Measurements from ENCODE around the gene CDH8. TPM values are rescaled to one million over a fixed set of nuclear protein-coding genes. Genes with fewer than 3 reads are reported as not detected.
"Not testable (repeated sequence)": the region's sequence is repeated elsewhere in the genome, so short reads cannot be mapped to it uniquely, and the experiment has no call there.

The CDH8 gene
- total RNA-seq, 1 experiment from 2014 or later, result 1.6 TPM

DNA sequence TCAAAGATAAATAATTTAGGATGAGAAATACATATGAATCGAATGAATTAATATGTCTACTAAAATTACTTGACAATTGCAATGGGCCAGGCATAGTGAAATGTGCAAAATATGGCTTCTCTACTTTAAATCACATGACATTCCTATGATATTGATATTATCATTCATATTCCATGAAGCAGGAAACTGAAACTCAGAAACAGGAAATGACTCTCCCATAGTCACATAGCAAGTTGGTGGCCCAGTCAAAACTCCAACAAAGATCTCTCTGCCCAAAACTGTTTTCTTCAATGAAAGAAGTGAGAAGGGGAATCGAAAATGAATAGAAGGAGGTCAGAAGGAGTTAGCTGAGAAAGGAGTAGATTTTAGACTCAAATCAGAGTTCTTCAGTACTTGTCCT is 272.2 kb downstream of the CDH8 start:
- in situ Hi-C loops (cut with HindIII; ENCODE audit: low pct_unique_long_range_greater_than_20kb, low sequenced_read_pairs), result no loop called here
- DNase-seq (ENCODE audit: low read depth, low spot score), result no peak

- in situ Hi-C loops (cut with HindIII; ENCODE audit: low pct_unique_long_range_greater_than_20kb, low sequenced_read_pairs), result no loop called here
- no peak for DNase-seq (ENCODE audit: low read depth, low spot score)
Measured at GRCh38 chr16:61763013-61763412, 273.2 kb downstream of the CDH8 start.

DNA sequence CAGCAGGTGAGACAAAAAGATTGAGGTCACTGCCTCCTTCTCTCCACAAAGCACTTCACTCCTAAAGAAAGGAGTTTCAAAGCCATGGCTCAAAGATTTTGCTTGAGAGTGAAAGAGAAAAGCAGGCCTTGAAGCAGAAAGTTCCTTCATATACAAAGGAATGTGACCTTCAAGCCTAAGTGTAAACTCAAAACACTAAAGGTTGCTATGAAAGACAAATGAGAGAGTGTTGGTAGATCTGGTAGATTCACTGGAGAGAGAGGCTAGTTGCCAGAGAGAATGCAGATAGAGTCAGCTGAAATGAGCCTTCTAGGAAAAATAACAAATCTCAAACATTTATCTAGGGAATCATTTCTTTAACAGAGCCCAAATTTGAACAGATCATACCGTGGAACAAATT is 305.2 kb downstream of the CDH8 start:
- no peak for DNase-seq (ENCODE audit: low read depth, low spot score)
- in situ Hi-C loops (cut with HindIII; ENCODE audit: low pct_unique_long_range_greater_than_20kb, low sequenced_read_pairs), result no loop called here

- DNase-seq (ENCODE audit: low read depth, low spot score), result no peak
- in situ Hi-C loops (cut with HindIII; ENCODE audit: low pct_unique_long_range_greater_than_20kb, low sequenced_read_pairs), result no loop called here
Measured at GRCh38 chr16:61726701-61727100, 309.5 kb downstream of the CDH8 start.

GRCh38 chr16:61726125-61726524 is 310.1 kb downstream of the CDH8 start:
- no peak for DNase-seq (ENCODE audit: low read depth, low spot score)
- in situ Hi-C loops (cut with HindIII; ENCODE audit: low pct_unique_long_range_greater_than_20kb, low sequenced_read_pairs), result no loop called here

DNA sequence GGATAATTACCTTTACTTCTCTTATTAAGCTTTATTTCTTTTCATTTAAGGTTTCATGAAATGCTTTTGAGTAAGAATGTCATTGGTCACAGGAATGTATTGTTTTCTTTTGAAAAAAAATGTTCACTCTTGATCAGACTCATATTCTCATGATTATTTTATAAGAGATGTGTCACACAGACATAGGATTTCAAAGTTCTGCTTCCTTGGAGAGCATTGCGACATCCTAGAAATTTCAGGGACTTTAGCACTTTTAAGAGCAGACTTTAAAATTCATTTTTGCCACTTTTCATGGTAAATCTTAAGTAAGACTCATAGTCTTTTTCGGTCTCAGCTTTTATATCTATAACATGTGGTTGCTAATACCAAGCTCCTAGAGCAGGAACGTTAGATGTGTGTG is 314.7 kb downstream of the CDH8 start:
- DNase-seq (ENCODE audit: low read depth, low spot score), result no peak
- in situ Hi-C loops (cut with HindIII; ENCODE audit: low pct_unique_long_range_greater_than_20kb, low sequenced_read_pairs), result no loop called here

DNA sequence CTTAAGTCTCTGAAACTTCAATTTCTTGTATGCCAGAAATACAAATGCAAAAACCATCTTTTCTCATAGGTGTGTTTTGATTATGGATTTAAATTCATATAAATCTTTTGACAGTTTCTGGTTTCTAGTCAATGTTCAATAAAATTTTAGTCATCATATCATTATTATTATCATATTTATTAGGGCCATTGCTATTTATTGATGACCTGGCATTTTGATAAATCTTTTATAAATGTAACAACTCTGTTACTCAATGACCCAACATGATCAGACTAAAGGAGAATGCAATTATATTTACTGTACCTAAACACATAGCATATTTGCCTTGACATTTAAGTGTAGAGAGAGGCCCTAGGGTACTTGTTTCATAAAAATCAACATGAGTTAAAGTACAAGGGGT is 320.8 kb downstream of the CDH8 start:
- in situ Hi-C loops (cut with HindIII; ENCODE audit: low pct_unique_long_range_greater_than_20kb, low sequenced_read_pairs), result no loop called here
- DNase-seq (ENCODE audit: low read depth, low spot score), result no peak

DNA sequence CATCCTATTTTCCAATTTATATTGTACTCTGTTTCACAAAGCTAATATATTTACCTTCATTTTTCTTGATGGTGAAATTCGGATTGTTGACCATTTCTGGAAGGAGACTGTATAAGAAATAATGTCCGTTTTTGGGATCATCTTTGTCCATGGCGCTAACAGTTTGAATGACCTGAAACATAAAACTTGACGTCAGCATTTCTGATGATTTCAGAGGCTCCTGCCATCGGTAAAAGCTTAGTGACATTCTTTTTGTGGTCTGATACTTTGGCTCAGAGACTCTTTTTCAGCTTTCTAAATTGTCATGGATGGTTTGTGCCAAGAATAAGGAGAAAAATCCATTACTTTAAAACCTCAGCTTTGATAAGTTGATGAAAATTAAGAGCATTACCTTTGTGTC is 322.5 kb downstream of the CDH8 start:
- in situ Hi-C loops (cut with HindIII; ENCODE audit: low pct_unique_long_range_greater_than_20kb, low sequenced_read_pairs), result no loop called here
- no peak for DNase-seq (ENCODE audit: low read depth, low spot score)

- DNase-seq (ENCODE audit: low read depth, low spot score); in situ Hi-C loops (cut with HindIII; ENCODE audit: low pct_unique_long_range_greater_than_20kb, low sequenced_read_pairs): not testable (repeated sequence)
Measured at GRCh38 chr16:61699640-61700039, 336.6 kb downstream of the CDH8 start.

DNA sequence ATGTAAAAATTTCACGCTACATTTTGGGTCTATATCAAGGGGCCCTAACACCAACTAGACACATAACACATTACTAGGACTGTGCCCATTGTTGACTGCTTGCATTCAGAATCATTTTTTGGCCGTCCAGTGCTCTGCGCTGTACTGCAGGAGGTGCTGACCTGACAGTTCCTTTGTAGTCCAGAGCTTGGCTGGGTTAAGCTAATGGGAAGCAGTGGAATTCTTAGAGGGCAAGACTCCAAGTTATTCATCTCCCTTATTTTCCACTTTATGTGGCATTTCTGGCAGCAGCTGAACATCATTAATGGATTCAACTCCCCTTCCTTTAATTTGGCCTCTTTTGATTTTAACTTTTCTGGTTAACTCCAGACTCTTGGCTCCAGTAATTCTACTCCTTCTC is 351.7 kb downstream of the CDH8 start:
- in situ Hi-C loops (cut with HindIII; ENCODE audit: low pct_unique_long_range_greater_than_20kb, low sequenced_read_pairs), result no loop called here
- no peak for DNase-seq (ENCODE audit: low read depth, low spot score)

DNA sequence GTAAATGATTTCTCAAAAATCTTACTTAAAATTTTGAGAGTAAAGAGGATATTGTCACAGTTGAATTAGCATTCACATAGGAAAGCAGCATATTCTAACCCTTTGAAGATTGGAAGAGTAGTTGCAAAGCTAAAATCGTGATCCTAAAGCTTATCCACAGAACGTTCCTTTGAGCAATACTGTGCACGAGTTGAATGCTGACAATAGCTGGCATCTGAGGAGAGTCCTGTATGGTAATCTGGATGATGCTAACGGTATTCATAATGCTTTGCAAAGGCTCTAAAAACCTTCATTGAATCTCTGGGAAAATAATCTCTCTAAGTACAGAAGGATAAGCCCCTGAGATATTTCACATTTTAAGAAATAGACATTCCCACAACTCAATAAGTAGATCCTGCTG is 354.6 kb downstream of the CDH8 start:
- no peak for DNase-seq (ENCODE audit: low read depth, low spot score)
- in situ Hi-C loops (cut with HindIII; ENCODE audit: low pct_unique_long_range_greater_than_20kb, low sequenced_read_pairs), result no loop called here

- DNase-seq (ENCODE audit: low read depth, low spot score), result no peak
- in situ Hi-C loops (cut with HindIII; ENCODE audit: low pct_unique_long_range_greater_than_20kb, low sequenced_read_pairs), result no loop called here
Measured at GRCh38 chr16:61681124-61681523, 355.1 kb downstream of the CDH8 start.

- in situ Hi-C loops (cut with HindIII; ENCODE audit: low pct_unique_long_range_greater_than_20kb, low sequenced_read_pairs), result no loop called here
- no peak for DNase-seq (ENCODE audit: low read depth, low spot score)
Measured at GRCh38 chr16:61678182-61678581, 358.1 kb downstream of the CDH8 start.

- in situ Hi-C loops (cut with HindIII; ENCODE audit: low pct_unique_long_range_greater_than_20kb, low sequenced_read_pairs), result no loop called here
- DNase-seq (ENCODE audit: low read depth, low spot score), result no peak
Measured at GRCh38 chr16:61677776-61678175, 358.5 kb downstream of the CDH8 start.

DNA sequence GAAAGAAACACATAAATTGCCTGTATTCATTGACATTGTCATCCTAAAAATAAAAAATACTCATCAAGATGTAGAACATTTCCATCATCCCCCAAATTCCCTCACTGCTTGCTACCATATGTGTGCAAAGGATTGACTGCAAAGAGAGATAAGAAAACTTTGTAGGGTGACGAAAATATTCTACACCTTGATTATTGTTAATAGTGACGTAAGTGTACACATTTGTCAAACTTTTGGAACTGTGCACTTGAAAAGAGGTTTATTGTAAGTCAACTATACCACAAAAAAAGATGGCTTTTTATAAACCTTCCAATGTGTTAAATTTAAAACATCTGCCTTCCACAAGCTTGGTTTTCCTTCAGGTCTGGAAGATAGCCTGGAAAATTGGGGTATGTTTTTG is 359.5 kb downstream of the CDH8 start:
- no peak for DNase-seq (ENCODE audit: low read depth, low spot score)
- in situ Hi-C loops (cut with HindIII; ENCODE audit: low pct_unique_long_range_greater_than_20kb, low sequenced_read_pairs), result no loop called here

DNA sequence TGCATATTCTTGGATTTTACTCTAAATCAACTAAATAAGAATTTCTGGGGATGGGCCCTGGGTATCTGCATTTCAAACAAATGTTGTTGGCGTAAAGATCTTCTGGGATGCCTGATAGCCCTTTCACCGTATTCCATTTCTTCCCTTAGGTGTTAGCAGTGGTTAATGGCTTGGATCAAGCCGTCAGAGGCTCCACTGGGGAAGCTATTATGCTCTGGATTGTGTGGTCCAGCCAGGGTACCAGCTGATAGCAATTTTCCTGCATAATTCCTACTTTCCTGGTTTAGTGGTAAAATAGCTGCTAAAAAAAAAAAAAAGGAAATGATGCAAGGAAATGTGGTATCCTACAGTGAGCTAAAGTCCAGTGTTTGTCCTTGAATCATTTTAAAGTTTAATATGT is 365.1 kb downstream of the CDH8 start:
- no peak for DNase-seq (ENCODE audit: low read depth, low spot score)
- in situ Hi-C loops (cut with HindIII; ENCODE audit: low pct_unique_long_range_greater_than_20kb, low sequenced_read_pairs), result no loop called here

DNA sequence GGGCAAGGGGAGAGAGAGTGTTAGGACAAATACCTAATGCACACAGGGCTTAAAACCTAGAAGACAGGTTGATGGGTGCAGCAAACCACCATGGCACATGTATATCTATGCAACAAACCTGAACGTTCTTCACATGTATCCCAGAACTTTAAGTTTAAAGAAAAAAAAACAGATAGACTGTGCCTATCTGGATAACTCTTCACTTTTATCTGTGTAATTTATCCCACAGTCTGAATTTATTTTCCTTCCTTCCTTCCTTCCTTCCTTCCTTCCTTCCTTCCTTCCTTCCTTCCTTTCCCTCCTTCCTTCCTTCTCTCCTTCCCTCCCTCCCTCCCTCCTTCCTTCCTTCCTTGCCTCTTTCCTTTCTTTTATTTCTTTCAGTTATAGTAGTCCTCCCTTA is 370.7 kb downstream of the CDH8 start:
- DNase-seq (ENCODE audit: low read depth, low spot score), result no peak
- in situ Hi-C loops (cut with HindIII; ENCODE audit: low pct_unique_long_range_greater_than_20kb, low sequenced_read_pairs), result no loop called here

DNA sequence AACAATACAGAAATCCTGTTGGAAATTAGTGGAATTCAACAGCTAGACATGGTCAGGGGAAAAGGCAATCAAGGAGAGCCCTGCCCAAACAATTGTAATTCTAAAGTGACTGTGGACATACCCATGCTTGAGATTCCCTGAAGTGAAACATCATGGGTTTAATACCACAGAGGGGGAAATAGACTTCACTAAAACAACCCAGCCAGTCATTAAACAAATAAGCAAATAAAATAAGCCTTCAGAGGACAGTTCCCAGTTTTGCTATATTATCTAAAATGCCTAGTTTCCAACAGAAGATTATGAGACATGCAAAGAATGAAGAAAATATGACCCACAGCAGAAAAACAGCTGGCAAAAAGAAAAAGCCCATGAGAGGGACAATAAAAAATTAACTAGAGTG is 376.3 kb downstream of the CDH8 start:
- DNase-seq (ENCODE audit: low read depth, low spot score), result no peak
- in situ Hi-C loops (cut with HindIII; ENCODE audit: low pct_unique_long_range_greater_than_20kb, low sequenced_read_pairs), result no loop called here

DNA sequence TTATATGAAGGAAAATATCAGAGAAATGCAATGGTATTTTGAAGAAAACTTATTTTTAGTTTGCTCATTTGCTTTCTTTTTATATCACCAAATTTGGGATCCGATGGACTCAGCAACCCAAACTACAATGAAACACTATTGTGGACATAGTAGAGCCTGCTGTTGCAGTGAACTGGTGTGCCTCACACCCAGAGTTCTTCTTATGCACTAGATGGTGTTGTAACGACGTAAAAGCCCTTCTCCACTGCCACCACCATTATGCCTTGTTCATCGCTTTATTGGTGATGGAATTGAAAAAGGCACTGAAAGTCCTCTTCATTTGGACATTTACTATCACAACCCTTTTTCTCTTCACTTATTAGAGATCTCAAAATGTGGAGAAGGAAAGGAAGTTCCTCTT is 381.3 kb downstream of the CDH8 start:
- in situ Hi-C loops (cut with HindIII; ENCODE audit: low pct_unique_long_range_greater_than_20kb, low sequenced_read_pairs), result no loop called here
- peak; percentile 3 for DNase-seq (ENCODE audit: low read depth, low spot score)

DNA sequence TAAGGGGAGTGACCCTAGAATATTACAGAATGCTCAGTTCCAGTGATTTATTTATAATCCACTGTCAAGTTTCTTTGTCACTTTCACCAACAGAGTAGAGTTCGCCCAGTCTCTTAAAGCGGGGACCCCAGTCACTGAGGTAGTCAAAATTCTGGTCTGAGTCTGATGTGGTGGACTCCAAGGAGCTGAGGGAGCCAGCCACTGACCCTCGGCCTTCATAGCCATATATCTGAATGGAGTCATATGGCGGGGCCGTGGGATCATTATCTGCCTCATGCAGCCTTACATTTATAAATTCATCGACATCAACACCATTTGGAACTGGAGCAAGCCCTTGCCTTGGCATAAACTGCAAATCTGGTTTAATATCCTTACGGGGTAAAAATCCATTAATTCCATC is 382.7 kb downstream of the CDH8 start:
- in situ Hi-C loops (cut with HindIII; ENCODE audit: low pct_unique_long_range_greater_than_20kb, low sequenced_read_pairs), result no loop called here
- DNase-seq (ENCODE audit: low read depth, low spot score), result no peak

All from SK-MEL-5 (cell line).